Activated CD8-positive, alpha-beta T cell treated with anti-CD3 and anti-CD28 coated beads for 36 hours (primary cell): ENCODE data around the gene DTNBP1. TPM values are rescaled to one million over a fixed set of nuclear protein-coding genes. Genes with fewer than 3 reads are reported as not detected.

Experiments
- ATAC-seq: fragments of 200-7000 bp; cut with Tn5 transposase; one replicate; pipeline ENCODE4 v1.10.0; 2021; ENCODE audit warnings: mild to moderate bottlenecking, moderate library complexity
- CTCF ChIA-PET: fragments of 350-600 bp; sonication (Branson Sonifier 250); formaldehyde crosslinking; loops from one replicate; lab custom pipeline; 2021; ENCODE audit warnings: antibody characterized with exemption; lab: Charles Lee
- POLR2A ChIA-PET: fragments of 350-600 bp; sonication (Branson Sonifier 250); formaldehyde crosslinking; loops from one replicate; lab custom pipeline; 2021; ENCODE audit warnings: antibody characterized with exemption; lab: Charles Lee
- DNase-seq: peaks from one replicate; pipeline ENCODE4 v3.0.0-alpha.2; 2020
- H3K27ac Mint-ChIP-seq: one replicate; pipeline ENCODE4 v1.8.0; 2021; ENCODE audit warnings: mild to moderate bottlenecking, mixed read lengths
- H3K27me3 Mint-ChIP-seq: one replicate; pipeline ENCODE4 v1.8.0; 2021; ENCODE audit warnings: mixed read lengths
- H3K36me3 Mint-ChIP-seq: one replicate; pipeline ENCODE4 v1.8.0; 2021; ENCODE audit warnings: low read depth, mixed read lengths
- H3K4me1 Mint-ChIP-seq: one replicate; pipeline ENCODE4 v1.8.0; 2021; ENCODE audit warnings: low read depth, mixed read lengths
- H3K4me3 Mint-ChIP-seq: one replicate; pipeline ENCODE4 v1.8.0; 2021; ENCODE audit warnings: mild to moderate bottlenecking, moderate library complexity, mixed read lengths
- H3K9me3 Mint-ChIP-seq: one replicate; pipeline ENCODE4 v1.8.0; 2021; ENCODE audit warnings: mixed read lengths
- CTCF ChIP-seq: fragments of 200-600 bp; IDR thresholded peaks from one replicate; pipeline ENCODE4 v1.8.0; 2022; ENCODE audit warnings: antibody characterized with exemption, mild to moderate bottlenecking
- intact Hi-C: fragments of 100-400 bp; cut with micrococcal nuclease; formaldehyde crosslinking; loops from one replicate; pipeline ENCODE4 v1.10.0; 2022
- total RNA-seq, 2 experiments: library from RNA; stranded (reverse); gene quantifications; one replicate each; pipeline ENCODE4 v1.2.3, GENCODE V29; 2021

Gene DTNBP1
- total RNA-seq, 2 experiments from 2014 or later: 12.6 to 14.6 TPM

- no peaks in the 10 kb centered on the region for H3K9me3 Mint-ChIP-seq
- POLR2A ChIA-PET: no interaction called here
- H3K36me3 Mint-ChIP-seq: peaks cover 44% of the 10 kb centered on the region
- intact Hi-C loops: no loop called here
- no peak for DNase-seq
- no peak overlapping the region for H3K27ac Mint-ChIP-seq
- CTCF ChIA-PET: interaction anchor here (0.8 kb wide), 1 partner anchor 13 kb away, joined by 3 read pairs; no protein-coding TSS in a partner anchor
- peaks cover 37% of the 10 kb centered on the region for H3K4me1 Mint-ChIP-seq
- TF ChIP-seq CTCF: no peak
- H3K27me3 Mint-ChIP-seq: no peaks in the 10 kb centered on the region
- H3K4me3 Mint-ChIP-seq: no peak overlapping the region
- no peak for ATAC-seq
Observed at GRCh38 chr6:15493437-15494168, 169.2 kb downstream of the DTNBP1 start.

- POLR2A ChIA-PET: interaction anchor here (0.7 kb wide), 1 partner anchor 236 kb away, joined by 4 read pairs; no protein-coding TSS in a partner anchor
- no peak overlapping the region for H3K4me3 Mint-ChIP-seq
- ATAC-seq (no peak), DNase-seq (no peak)
- peaks cover 41% of the 10 kb centered on the region for H3K4me1 Mint-ChIP-seq
- H3K27ac Mint-ChIP-seq: peak overlapping the region; percentile 29
- no peak for TF ChIP-seq CTCF
- intact Hi-C loops: no loop called here
- peaks cover 49% of the 10 kb centered on the region for H3K36me3 Mint-ChIP-seq
- H3K27me3 Mint-ChIP-seq: no peaks in the 10 kb centered on the region
- no peaks in the 10 kb centered on the region for H3K9me3 Mint-ChIP-seq
- CTCF ChIA-PET: interaction anchor here (0.6 to 1.2 kb wide), 5 partner anchors 126 to 1425 kb away, joined by 3 read pairs; no protein-coding TSS in a partner anchor
Observed at GRCh38 chr6:15491986-15492269, 170.9 kb downstream of the DTNBP1 start.

- H3K27me3 Mint-ChIP-seq: no peaks in the 10 kb centered on the region
- ATAC-seq: peak; percentile 84
- intact Hi-C loops: no loop called here
- H3K4me3 Mint-ChIP-seq: peak overlapping the region; percentile 16
- no peaks in the 10 kb centered on the region for H3K9me3 Mint-ChIP-seq
- ChIA-PET CTCF (interaction anchor here (0.9 to 1.2 kb wide), 3 partner anchors 10 to 133 kb away, joined by 3 to 9 read pairs (median 6); no protein-coding TSS in a partner anchor), POLR2A (interaction anchor here (0.7 kb wide), 1 partner anchor 235 kb away, joined by 4 read pairs; no protein-coding TSS in a partner anchor)
- DNase-seq: peak; percentile 81
- TF ChIP-seq CTCF: peak; percentile 95
- H3K36me3 Mint-ChIP-seq: peaks cover 49% of the 10 kb centered on the region
- H3K27ac Mint-ChIP-seq: peak overlapping the region; percentile 76
- peaks cover 41% of the 10 kb centered on the region for H3K4me1 Mint-ChIP-seq
Observed at GRCh38 chr6:15491255-15491985, 171.4 kb downstream of the DTNBP1 start.

GRCh38 chr6:15490242-15491100 lies 172.4 kb downstream of the DTNBP1 start:
- intact Hi-C loops: no loop called here
- DNase-seq (peak; percentile 12), ATAC-seq (no peak)
- H3K27me3 Mint-ChIP-seq: no peaks in the 10 kb centered on the region
- ChIA-PET CTCF (interaction anchor here (0.9 to 1.3 kb wide), 5 partner anchors 9 to 140 kb away, joined by 3 to 9 read pairs (median 3); no protein-coding TSS in a partner anchor), POLR2A (interaction anchor here (1.0 kb wide), 1 partner anchor 9 kb away, joined by 6 read pairs; no protein-coding TSS in a partner anchor)
- H3K36me3 Mint-ChIP-seq: peaks cover 41% of the 10 kb centered on the region
- no peak overlapping the region for H3K4me3 Mint-ChIP-seq
- no peak for TF ChIP-seq CTCF
- no peaks in the 10 kb centered on the region for H3K9me3 Mint-ChIP-seq
- H3K4me1 Mint-ChIP-seq: peaks cover 40% of the 10 kb centered on the region
- peak overlapping the region; percentile 29 for H3K27ac Mint-ChIP-seq
